ENCODE measurements around the gene UNC13D.
"Not testable (repeated sequence)": the region's sequence is repeated elsewhere in the genome, so short reads cannot be mapped to it uniquely, and the experiment has no call there.

The UNC13D gene

GRCh38 chr17:75873587-75874322 lies 29.6 kb upstream of the UNC13D start:
- Histone ChIP-seq H3K4me1 (ENCODE audit: control insufficient read depth, insufficient read depth, low read length, poor library complexity, severe bottlenecking) (peaks cover 29% of the 10 kb centered on the region), H3K9me3 (ENCODE audit: control insufficient read depth, low read length) (no peaks in the 10 kb centered on the region), H3K36me3 (ENCODE audit: control insufficient read depth, insufficient read depth, low read length) (peaks cover 14% of the 10 kb centered on the region), H3K4me3 (ENCODE audit: extremely low read depth, insufficient read depth, low read length, poor library complexity, severe bottlenecking) (no peak overlapping the region), H3K27ac (ENCODE audit: low read depth, low read length, severe bottlenecking) (no peak overlapping the region)
- 93 to 96% methylated on average over 6 to 8 of the region's 11 CpGs for WGBS, 2 experiments (ENCODE audit: insufficient coverage in 2 of 2)

DNA sequence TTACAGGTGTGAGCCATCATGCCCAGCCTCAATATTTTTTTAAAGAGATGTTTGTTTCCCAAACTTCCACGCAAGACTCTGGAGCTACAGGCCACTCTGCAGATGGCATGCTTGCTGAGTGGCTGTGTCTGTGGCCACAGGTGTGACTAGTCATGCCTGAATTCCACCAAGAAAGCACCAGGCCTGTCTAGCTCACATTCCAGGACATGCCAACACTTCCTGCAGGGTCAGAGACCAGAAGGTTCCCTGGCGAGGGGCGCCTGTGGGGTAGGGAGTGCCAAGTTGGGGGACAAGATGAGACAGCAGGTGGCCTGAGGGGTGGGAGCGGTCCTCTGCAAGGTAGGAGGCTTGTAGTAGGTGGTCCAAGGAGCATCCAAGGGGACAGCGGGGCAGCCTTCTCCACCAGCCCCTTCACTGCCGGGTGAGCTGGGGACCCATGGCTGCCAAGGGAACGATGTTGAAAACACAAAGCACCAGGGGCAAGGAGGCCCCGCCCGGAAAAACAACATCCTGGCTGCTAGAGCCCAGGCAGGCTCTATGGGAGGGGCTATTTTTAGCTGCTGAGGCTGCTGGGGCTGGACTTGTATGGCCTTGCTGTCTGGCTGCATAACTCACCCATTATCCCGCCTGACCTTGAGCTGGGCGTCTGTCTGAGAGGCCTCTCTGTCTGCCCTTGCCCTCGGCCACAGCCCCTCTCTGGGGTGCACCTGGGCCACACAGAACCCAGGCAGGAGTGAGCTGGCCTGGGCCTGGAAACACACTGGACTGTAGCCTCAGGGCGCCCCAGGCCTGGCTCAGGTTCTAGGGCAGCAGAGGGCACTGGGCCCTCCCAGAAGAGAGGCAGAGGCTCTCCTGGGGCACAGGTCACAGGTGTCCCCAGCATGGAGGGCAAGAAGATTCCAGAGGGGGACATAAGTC lies 28.5 kb upstream of the UNC13D start:
- Histone ChIP-seq H3K27ac (ENCODE audit: low read depth, low read length, severe bottlenecking) (peak overlapping the region; percentile 81), H3K4me1 (ENCODE audit: control insufficient read depth, insufficient read depth, low read length, poor library complexity, severe bottlenecking) (peaks cover 29% of the 10 kb centered on the region), H3K9me3 (ENCODE audit: control insufficient read depth, low read length) (no peaks in the 10 kb centered on the region), H3K4me3 (ENCODE audit: extremely low read depth, insufficient read depth, low read length, poor library complexity, severe bottlenecking) (no peak overlapping the region), H3K36me3 (ENCODE audit: control insufficient read depth, insufficient read depth, low read length) (peaks cover 14% of the 10 kb centered on the region)
- WGBS, 2 experiments (ENCODE audit: insufficient coverage in 2 of 2) = 81 to 83% methylated on average over 9 to 13 of the region's 13 CpGs

GRCh38 chr17:75870228-75870627 lies 26.0 kb upstream of the UNC13D start:
- not testable (repeated sequence) for H3K27ac ChIP-seq (ENCODE audit: low read depth, low read length, severe bottlenecking)
- WGBS, 2 experiments (ENCODE audit: insufficient coverage in 2 of 2) = 84 to 86% methylated on average over 6 to 8 of the region's 10 CpGs

DNA sequence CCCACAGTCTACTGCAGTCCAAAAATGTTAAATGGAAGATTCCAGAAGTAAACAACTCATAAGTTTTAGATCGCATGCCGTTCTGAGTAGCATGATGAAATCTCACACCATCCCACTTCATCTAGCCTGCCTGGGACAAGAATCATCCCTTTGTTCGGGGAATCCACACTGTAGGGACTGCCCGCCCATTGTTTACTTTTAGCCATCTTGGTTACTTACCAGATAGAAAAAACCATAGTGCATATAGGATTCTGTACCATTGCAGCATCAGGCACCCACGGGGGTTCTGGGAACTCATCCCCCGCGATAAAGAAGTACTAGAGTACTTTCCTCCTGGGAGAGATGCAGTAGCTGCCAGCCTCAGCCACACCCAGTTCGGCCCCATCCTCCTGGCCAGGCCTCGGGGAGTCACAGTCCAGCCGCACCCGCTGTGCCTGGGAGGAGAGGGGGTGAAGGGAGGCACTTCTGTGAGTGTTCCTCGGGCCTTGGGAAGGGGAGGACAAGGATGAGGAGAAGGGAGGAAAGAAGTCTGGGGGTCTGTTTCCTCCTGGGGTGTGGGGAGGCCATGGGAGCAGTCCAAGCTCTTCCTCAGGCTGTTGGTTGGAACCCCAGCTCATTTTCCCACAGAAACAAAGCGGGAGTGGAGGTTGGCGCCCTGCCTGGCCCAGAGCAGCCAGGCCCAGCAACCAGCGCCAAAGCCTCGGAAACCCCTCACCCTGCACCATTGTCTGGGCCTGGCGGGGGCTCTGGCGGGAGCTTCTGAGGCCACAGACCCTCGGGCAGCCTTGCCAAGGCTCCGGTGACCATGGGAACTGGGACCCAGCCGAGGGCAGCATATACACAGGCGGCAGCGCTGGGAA lies 25.3 kb upstream of the UNC13D start:
- 90 to 93% methylated on average over 18 to 20 of the region's 23 CpGs for WGBS, 2 experiments (ENCODE audit: insufficient coverage in 2 of 2)

More at GRCh38 chr17:75870228-75870627, 26.0 kb upstream of the UNC13D start:
- not testable (repeated sequence) for H3K4me3 ChIP-seq (ENCODE audit: extremely low read depth, insufficient read depth, low read length, poor library complexity, severe bottlenecking); H3K36me3 ChIP-seq (ENCODE audit: control insufficient read depth, insufficient read depth, low read length); H3K9me3 ChIP-seq (ENCODE audit: control insufficient read depth, low read length)
- peaks cover 14% of the 10 kb centered on the region for H3K4me1 ChIP-seq (ENCODE audit: control insufficient read depth, insufficient read depth, low read length, poor library complexity, severe bottlenecking)

DNA sequence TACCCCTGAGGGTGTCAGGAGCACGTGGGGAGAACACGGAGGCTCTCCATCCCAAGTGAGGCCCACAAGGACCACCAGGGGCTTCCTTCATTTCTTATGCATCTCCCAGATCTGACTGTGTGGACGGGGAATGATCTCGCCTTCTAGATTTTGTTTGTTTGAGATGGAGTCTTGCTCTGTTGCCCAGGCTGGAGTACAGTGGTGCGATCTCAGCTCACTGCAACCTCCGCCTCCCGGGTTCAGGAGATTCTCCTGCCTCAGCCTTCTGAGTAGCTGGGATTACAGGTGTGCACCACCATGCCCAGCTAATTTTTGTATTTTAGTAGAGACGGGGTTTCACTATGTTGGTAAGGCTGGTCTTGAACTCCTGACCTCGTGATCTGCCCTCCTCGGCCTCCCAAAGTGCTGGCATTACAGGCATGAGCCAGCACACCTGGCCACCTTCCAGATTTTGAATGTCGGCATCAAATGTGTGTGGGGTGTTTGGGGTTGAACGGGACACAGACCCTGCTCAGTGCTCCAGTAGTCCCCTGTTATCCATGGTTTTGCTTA lies 24.6 kb upstream of the UNC13D start:
- WGBS, 2 experiments (ENCODE audit: insufficient coverage in 2 of 2) = 95 to 97% methylated on average over 7 to 8 of the region's 12 CpGs
- H3K27ac ChIP-seq (ENCODE audit: low read depth, low read length, severe bottlenecking); H3K4me3 ChIP-seq (ENCODE audit: extremely low read depth, insufficient read depth, low read length, poor library complexity, severe bottlenecking); H3K9me3 ChIP-seq (ENCODE audit: control insufficient read depth, low read length); H3K36me3 ChIP-seq (ENCODE audit: control insufficient read depth, insufficient read depth, low read length): not testable (repeated sequence)
- H3K4me1 ChIP-seq (ENCODE audit: control insufficient read depth, insufficient read depth, low read length, poor library complexity, severe bottlenecking) = peaks cover 14% of the 10 kb centered on the region

More for the DNA sequence above, 25.3 kb upstream of the UNC13D start:
- no peaks in the 10 kb centered on the region for H3K9me3 ChIP-seq (ENCODE audit: control insufficient read depth, low read length)
- H3K4me1 ChIP-seq (ENCODE audit: control insufficient read depth, insufficient read depth, low read length, poor library complexity, severe bottlenecking) = peaks cover 14% of the 10 kb centered on the region
- no peak overlapping the region for H3K4me3 ChIP-seq (ENCODE audit: extremely low read depth, insufficient read depth, low read length, poor library complexity, severe bottlenecking)
- peak overlapping the region; percentile 23 for H3K27ac ChIP-seq (ENCODE audit: low read depth, low read length, severe bottlenecking)
- H3K36me3 ChIP-seq (ENCODE audit: control insufficient read depth, insufficient read depth, low read length) = peaks cover 3% of the 10 kb centered on the region

GRCh38 chr17:75865404-75866188 lies 21.4 kb upstream of the UNC13D start:
- not testable (repeated sequence) for H3K36me3 ChIP-seq (ENCODE audit: control insufficient read depth, insufficient read depth, low read length); H3K9me3 ChIP-seq (ENCODE audit: control insufficient read depth, low read length); H3K27ac ChIP-seq (ENCODE audit: low read depth, low read length, severe bottlenecking); H3K4me1 ChIP-seq (ENCODE audit: control insufficient read depth, insufficient read depth, low read length, poor library complexity, severe bottlenecking); H3K4me3 ChIP-seq (ENCODE audit: extremely low read depth, insufficient read depth, low read length, poor library complexity, severe bottlenecking)
- 91 to 92% methylated on average over 9 to 11 of the region's 17 CpGs for WGBS, 2 experiments (ENCODE audit: insufficient coverage in 2 of 2)

DNA sequence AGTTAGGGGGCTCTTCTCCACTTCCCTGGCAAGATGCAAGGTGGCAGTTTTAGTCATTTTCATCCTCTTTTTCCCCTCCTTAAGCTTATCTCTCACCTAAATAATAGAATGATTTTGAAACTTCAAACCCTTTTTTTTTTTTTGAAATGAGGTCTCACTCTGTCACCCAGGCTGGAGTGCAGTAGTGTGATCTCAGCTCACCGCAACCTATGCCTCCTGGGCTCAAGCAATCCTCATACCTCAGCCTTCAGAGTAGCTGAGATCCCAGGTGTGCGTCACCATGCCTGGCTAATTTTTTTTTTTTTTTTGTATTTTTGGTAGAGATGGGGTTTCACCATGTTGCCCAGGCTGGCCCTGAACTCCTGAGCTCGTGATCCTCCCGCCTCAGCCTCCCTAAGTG lies 20.7 kb upstream of the UNC13D start:
- H3K36me3 ChIP-seq (ENCODE audit: control insufficient read depth, insufficient read depth, low read length); H3K4me1 ChIP-seq (ENCODE audit: control insufficient read depth, insufficient read depth, low read length, poor library complexity, severe bottlenecking); H3K9me3 ChIP-seq (ENCODE audit: control insufficient read depth, low read length); H3K4me3 ChIP-seq (ENCODE audit: extremely low read depth, insufficient read depth, low read length, poor library complexity, severe bottlenecking); H3K27ac ChIP-seq (ENCODE audit: low read depth, low read length, severe bottlenecking): not testable (repeated sequence)
- WGBS, 2 experiments (ENCODE audit: insufficient coverage in 2 of 2) = 94 to 95% methylated on average over 3 of the region's 4 CpGs

DNA sequence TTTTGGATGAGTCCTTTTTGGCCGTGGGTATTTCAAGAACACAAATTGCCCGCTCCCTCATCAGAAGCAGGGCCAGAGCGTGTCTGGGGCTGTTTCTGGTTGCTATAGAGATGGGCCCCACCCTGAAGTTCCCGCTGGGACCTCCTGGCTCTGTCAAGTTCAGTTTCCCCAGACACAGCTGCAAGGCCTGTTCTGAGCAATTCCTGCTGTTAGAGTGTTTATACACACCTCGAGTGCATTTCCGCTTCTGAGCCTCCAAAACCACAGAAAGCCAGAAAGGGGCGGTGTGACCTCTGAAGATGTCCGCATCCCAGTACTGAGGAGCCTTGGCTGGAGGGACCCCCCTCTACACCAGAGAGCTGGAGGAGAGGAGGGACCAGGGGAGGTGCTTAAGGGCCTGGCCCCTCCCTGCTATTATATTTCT lies 20.3 kb upstream of the UNC13D start:
- Histone ChIP-seq H3K27ac (ENCODE audit: low read depth, low read length, severe bottlenecking) (peak overlapping the region; percentile 36), H3K36me3 (ENCODE audit: control insufficient read depth, insufficient read depth, low read length) (no peaks in the 10 kb centered on the region), H3K9me3 (ENCODE audit: control insufficient read depth, low read length) (no peaks in the 10 kb centered on the region), H3K4me1 (ENCODE audit: control insufficient read depth, insufficient read depth, low read length, poor library complexity, severe bottlenecking) (peaks cover 3% of the 10 kb centered on the region), H3K4me3 (ENCODE audit: extremely low read depth, insufficient read depth, low read length, poor library complexity, severe bottlenecking) (no peak overlapping the region)
- WGBS, 2 experiments (ENCODE audit: insufficient coverage in 2 of 2) = 72 to 89% methylated on average over 6 to 8 of the region's 8 CpGs

DNA sequence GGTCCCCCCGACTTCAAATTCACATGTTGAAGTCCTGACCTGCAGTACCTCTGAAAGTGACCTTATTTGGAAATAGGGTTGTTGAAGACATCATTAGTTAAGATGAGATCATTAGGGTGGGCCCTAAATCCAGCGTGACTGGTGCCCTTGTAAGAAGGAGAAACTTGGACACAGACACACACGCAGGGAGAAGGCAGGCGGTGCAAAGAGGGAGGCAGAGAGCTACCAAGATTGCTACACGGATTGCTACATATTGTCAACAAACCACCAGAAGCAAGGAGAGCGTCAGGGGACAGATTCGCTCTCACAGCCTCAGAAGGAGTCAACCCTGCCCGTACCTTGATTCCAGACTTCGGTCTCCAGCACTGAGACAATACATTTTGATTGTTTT lies 17.7 kb upstream of the UNC13D start:
- H3K27ac ChIP-seq (ENCODE audit: low read depth, low read length, severe bottlenecking) = no peak overlapping the region
- no peak overlapping the region for H3K4me3 ChIP-seq (ENCODE audit: extremely low read depth, insufficient read depth, low read length, poor library complexity, severe bottlenecking)
- WGBS, 2 experiments (ENCODE audit: insufficient coverage in 2 of 2) = 92 to 94% methylated on average over 8 of the region's 9 CpGs
- H3K36me3 ChIP-seq (ENCODE audit: control insufficient read depth, insufficient read depth, low read length) = no peaks in the 10 kb centered on the region
- H3K4me1 ChIP-seq (ENCODE audit: control insufficient read depth, insufficient read depth, low read length, poor library complexity, severe bottlenecking) = no peaks in the 10 kb centered on the region
- H3K9me3 ChIP-seq (ENCODE audit: control insufficient read depth, low read length) = no peaks in the 10 kb centered on the region

All from mesodermal cell (in vitro differentiated cells).